Activated CD8-positive, alpha-beta memory T cell treated with anti-CD3 and anti-CD28 coated beads for 24 hours (primary cell): Measurements from ENCODE around the gene JARID2.
"Not testable (repeated sequence)": the region's sequence is repeated elsewhere in the genome, so short reads cannot be mapped to it uniquely, and the experiment has no call there.

Source experiments
- DNase-seq: peaks from one replicate; pipeline ENCODE4 v3.0.0-alpha.2; 2020

JARID2 gene

DNA sequence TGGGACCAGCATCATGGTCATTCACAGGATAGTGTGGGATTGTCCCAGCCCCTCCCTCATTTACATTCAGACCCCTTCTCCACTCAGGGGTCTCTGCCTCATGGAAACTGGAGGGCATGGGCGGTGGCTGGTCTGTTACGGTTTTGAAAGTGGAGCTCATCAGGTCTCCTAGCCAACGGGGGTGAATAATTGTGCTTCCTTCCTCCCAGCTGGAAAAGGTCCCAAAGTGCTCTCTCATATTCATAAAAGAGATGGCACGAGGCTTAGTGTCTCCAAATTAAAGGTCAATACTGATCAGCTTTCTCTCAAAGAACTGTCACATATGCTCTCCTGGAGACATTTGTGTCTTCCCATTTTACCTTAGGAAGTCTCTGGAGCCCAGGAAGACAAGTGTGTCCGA is 19.9 kb downstream of the JARID2 start:
- no peak for DNase-seq

DNA sequence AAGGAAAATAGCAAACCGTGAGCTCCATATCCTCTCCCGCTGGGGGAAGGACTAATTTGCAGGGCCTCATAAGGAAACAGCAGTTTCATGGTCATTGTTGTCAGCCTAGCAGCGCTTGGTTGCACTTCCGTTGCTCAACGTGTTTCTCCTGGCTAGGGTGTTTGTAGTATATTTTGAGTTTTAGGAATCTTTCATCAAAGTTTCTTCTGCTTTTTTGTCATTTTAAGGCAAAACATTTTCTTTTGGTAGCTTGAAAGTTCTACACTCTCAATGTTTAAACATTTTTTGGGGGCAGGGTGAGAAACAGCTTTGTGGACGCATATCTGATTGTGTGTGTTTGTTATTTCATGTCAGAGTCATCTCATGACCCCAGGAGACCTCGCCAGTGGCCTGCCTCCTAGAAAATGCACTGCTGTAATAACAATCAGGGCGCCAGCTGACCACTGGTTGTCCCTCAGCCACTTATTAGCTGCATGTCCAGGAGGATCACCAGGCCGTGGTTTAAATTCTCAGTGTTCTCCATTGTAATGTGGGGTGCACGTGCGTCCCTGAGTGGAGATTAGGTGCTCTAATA is 20.6 kb downstream of the JARID2 start:
- DNase-seq: no peak

DNA sequence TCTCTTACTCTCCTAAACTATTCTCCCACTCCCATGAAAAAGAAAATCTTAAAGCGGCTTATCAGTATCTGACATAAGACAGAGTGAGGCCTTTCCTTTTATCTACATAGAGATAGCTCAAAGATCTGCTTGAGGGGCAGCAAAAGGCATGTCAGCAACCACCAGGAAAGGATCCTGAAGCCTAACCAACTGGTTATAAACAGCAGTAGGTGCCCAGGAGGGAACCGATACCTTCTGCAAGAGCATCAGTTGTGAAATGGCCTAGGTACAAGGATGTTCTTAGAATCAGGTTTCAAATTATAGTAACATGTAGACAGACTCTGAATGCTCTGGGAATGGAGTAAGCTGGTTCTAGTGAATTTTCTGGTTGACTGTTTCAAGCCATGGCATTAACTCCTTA is 21.4 kb downstream of the JARID2 start:
- DNase-seq: no peak

DNA sequence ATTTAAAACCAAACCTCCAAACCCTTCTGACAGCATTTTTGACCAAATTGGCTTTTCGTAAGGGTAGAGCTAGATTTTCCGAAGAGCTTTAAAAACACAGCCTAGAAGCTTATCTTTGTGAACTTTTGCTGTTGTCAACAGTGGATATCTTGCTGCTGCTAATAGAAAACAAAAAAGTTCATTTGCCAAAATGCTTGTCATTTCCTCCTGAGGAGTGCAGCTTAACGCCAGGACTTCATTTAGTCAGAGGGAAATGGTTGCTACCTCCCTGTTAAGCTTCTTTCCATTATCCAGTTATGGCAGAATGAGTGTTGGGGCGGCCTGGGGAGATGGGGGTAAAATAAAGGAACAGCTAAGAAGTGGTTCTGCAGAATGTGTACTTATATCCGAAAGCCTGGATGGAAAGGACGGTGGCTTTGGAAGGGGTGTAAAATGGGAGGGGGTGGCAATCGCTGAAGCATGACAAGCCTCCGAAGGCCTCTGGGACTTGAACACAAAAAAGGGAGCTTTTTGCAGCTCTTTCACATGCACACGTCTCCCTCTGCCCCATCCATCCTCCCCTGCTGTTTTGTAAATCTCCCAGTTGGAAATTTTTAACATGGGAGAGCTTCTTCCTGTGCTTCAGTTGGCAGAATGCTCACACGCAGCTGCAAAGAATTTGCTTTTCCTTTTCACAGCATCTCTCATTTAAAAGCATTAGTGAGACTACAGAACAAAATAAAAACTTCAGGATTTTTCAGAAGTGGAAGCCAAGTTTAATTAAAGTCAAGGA is 22.5 kb downstream of the JARID2 start:
- DNase-seq: no peak

DNA sequence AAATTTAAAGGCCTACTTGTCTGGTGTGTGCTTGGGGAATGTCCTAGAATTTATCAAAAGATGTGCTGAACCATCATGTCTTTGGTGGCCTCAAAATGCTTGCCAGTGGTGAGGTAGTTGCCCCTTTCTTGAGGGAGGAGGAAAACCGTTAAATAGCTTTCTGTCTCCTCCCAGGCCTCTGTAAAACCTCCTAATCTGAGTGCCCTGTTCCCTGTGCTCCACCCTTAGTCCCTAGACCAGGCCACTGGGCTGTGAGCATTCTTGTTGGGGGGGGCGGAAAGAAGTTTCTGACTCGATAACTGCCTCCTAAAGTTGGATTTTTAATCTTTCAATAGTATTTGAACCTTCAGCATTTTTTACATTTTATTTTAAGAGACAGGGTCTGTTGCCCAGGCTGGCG is 23.1 kb downstream of the JARID2 start:
- no peak for DNase-seq

DNA sequence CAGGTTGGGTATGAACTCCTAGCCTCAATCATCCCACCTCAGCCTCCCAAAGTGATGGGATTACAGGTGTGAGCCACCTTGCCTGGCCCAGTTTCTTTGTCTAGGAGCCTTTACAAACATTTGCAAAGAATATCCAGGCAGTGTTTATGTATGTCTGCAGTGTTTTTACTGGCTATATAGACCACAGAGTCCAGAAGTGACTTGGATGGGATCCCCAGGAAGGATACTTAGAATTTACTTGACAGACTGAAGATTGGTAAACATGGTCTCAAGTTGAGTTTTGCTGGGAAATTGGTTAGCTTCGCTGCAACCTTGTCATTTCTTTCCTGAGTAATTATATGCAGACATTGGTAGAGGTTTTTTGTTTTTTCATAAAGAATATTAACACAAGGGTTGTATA is 23.8 kb downstream of the JARID2 start:
- DNase-seq: no peak

DNA sequence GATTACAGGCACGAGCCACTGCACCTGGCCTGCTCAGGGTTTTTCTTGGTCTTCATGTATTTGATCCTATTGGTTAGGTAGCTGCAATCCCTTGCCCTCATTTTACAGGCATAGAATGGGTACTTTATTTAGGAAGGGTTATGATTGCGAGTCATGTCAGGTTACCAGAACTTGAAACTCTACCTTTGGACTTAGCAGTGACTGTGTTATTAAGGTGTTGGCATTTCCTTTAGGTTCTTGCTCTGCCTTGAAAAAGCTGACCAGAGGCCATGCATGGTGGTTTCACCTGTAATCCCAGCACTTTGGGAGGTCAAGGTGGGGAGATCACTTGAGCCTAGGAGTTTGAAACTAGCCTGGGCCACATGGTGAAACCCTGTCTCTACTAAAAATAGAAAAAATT is 24.5 kb downstream of the JARID2 start:
- DNase-seq: no peak

DNA sequence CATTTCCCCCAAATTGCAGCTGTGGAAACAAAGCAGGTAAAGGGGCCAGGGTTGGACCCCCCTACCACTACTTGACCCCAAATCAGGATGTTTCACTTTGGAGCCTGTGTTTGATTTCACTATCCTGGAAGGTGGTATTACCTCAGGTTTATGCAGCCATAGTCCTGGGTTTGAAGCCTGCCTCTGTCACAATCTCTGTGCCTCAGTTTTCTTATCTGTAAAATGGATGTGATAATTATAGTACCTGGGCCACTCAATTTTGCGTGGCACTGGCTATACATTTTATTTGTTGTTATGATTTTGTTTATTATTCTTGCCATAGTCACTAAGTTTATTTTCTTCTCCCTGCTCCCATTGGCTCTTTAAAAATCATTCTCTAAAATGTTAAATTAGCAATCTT is 26.7 kb downstream of the JARID2 start:
- DNase-seq: no peak

DNA sequence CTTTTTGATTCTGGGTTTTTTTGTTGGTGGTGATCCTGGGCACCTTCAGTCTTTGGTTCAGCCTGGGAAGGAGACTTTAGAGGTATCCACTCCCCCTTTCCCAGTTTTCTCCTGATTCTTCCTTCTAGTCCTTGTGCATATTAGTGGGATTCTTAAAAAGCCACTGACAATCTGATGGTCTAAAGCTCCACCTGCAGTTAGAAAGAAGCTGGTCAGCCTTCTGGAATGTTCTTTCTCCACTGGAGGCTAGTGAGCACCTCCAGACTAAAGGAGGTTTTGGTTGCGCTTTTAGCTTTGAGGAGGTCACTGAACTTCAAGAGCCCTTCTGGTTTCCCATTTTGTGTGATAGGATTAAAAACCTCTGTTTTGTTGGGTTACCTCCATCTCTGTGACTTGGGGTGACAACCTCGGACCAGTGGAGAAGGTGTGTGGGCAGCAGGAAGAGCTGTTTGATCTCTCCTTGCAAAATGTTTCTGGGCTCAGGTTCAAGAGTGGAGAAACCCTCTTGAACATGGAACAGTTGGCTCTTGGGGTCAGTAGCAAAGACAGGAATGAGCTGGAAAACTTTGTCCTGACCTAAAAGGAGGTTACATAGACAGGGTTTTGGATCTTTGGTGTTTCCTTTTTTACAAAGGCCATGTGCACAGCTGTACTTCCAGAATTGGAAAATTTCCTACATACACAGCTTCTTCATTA is 29.0 kb downstream of the JARID2 start:
- DNase-seq: no peak

DNA sequence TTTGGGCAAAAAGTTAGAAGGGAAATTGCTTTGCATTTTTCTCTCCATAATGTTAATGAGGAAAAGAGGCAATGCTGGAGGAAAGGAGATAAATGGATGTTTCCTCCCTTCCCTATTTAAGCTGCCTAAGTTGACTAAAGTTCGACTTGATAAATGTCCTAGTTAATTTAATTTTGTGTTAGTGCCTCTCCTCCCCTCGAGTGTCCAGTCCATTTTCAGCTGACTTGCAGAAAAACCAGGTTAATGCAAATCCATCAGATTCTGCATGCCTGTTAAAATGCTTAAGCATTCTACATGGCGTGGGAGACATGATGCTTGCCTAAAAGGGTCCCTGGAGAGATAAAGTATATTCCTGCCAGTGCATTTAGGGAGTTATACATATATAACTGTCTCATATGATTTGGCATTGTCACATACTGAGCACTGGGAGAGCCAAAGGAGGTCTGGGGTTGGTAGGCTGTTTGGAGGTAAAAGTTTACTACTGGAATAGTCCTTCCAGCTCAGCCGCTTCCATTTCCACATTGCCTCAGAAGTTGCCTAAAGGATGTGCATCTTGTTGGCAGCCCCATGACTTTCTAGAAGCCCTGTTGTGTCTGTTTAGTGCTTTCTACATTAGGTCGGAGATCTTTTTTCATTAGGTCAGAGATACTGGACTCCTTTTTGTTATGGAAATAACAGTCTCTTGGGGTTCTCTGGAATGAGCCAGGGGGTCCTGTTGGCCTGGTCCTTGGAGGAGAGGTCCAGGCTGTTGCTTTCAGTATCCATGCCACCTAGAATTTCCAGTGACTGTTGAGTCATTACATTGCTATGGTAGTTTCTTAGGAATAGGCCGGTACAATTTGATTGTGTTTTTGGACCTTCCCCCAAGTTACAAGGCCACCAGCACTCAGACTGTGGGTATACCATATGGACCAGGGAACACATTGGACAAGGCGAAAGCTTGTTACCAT is 30.4 kb downstream of the JARID2 start:
- peak; percentile 32 for DNase-seq

DNA sequence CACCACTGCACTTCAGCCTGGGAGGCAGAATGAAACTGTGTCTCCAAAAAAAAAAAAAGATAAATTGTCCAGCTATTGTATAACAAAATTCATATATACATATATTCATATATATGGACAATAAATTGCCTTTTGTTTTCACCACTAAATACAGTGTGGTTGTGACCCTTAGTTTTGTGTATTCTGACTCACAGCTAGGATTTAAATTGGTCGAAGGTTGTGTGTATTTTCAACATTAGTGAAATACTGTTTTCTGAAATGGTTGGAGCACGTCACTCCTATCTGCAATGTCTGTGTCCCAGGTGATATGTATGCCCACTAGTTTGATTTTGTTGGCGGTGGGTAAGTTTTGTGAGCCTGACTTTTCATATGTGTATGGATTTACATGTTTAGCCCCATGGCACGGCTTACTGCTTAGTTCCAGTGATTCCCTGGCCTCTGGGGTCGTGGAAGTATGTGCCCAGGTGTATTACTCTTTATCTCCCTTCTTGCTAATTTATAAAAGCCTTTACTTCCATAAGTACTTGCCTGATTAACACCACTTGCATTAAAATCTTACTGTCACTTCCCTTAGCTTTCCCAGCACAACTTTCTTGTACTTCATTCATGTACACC is 33.3 kb downstream of the JARID2 start:
- DNase-seq: no peak

DNA sequence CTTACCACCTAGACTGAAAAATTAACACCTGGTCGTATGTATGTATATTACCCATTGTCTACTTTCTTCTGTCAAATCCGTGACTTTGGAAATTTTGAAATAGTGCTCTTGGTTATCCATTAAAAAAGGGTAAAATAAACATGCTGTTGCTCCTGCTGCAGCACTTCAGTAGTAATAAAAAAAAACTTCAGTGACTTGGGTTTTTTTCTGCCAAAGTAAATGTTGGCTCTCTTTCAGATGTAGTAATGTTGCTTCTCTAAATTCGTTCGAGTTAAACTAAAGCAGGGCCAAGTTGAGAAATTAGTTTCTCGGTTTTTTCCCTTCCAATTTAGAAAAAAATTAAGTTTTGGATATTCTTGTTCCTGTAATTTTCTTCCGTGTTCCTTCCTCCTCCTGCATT is 34.2 kb downstream of the JARID2 start:
- DNase-seq: no peak

DNA sequence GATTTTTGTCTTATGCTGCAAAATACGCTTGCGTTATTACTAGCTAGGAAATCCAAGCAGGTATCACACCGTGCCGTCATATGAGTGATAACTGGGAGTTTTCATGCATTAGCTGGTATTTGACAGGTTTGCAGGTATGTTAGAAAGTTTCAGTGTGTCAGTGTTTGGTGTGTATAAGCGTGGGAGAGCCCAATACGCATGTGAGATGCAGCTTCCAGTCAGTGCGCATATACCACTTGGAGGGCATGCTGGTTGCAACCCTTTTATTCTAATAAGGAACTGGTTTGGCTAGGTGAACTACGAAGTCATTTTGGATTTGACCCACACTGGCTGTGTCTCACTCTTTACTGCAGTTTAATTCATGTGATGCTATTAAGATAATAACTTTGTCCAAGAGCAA is 35.1 kb downstream of the JARID2 start:
- no peak for DNase-seq

DNA sequence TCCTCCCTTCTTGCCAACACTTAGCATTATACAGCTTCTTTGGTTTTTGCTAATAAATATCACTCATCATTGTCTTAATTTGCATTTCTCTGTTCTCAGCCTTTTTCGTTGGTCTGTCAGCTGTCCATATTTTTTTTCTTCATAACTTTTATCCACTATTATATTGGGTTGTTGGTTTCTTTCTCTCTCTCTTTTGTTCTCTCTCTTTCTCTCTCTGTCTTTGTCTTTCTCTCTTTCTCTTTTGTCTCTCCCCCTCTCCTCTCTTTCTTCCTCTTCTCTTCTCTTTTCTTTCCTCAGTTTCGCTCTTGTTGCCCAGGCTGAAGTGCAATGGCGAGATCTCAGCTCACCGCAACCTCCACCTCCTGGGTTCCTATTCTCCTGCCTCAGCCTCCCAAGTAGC is 36.5 kb downstream of the JARID2 start:
- DNase-seq: peak; percentile 15

DNA sequence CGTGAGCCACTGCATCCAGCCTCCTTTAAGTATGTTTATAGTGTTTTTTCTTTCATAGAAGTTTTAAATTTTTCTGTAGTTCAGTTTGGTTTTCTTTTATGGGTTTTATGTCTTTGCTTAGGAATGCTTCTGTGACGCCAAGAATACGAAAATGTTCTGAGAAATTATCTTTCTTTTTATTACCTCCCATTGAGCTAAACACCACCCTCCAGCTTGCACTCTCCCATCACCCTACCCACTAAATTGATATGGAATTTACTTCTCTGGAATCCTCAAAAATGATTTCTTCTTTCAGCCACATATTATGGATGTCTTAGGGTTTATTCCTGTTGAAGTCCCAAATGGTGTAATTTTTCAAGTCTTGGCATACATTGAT is 38.1 kb downstream of the JARID2 start:
- DNase-seq: no peak

DNA sequence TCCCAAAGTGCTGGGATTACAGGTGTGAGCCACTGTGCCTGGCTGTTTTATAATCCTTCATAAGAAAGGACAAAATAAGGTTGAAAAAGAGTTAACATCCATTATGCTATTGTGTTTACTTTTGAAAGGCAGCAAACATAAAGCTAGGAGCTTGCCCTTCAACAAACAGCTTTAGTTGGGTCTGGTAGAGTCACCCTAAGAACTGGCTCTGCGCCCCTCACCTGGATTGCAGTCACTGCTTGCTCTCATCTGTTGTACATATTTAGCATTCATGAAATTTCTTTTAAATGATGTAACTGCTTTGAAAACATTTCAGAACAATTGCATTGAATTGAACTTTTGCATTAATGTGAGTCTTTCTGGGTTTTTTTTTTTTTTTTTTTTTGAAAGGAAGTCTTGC is 38.9 kb downstream of the JARID2 start:
- no peak for DNase-seq

DNA sequence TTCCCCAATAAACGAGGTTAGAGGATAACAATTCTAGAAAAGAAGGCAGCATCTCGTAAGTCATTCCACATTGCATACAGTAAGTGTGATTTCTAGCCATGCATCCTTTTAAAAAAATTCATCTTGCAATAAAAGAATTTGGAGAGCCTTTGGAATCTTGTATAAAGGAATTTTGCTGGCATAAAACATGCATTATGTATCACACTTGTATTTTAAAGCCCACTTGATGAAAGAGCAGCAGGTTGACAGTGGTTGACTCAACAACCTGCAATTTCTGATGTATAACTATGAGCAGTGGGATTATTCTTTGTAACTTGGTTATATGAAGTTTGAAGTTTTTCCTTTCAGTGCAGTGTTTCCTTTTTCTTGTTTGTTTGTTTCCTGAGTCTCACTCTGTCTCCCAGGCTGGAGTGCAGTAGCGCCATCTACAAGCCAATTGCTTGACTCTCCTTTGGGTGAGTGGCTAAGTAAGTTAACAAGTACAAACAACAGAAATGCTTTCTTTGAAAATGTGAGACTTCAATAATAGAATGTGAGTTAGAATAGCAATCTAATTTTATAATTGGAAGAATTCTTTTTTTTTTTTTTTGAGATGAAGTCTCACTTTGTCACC is 39.9 kb downstream of the JARID2 start:
- no peak for DNase-seq

DNA sequence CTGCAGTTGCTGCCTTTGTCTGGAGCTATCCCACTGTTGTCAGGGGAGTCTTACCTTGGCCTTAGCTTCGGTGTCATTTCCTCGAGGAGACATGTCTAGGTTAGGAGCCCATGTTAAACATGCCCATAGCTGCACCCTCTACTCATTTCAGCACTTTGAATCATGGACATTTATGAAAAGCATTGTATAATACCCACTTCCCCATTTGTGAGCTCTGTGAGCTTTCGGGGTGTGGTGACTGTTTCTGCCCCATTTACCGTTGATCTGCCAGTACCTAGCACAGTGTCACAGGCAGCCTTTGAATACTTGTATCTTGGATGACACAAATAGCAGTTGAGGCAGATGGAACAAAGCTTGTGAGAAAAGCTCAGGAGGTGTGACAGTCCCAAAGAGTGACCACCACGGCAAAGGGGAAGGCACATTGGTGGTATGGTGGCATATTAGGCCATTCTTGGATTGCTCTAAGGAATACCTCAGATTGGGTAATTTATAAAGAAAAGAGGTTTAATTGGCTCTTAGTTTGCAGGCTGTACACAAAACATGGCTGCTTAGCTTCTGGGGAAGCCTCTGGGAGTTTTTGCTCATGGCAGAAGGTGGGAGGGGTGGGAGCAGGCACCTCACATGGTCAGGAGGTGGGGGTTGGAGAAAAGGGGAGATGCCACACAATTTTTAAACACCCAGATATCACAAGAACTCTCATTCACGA is 42.0 kb downstream of the JARID2 start:
- no peak for DNase-seq

DNA sequence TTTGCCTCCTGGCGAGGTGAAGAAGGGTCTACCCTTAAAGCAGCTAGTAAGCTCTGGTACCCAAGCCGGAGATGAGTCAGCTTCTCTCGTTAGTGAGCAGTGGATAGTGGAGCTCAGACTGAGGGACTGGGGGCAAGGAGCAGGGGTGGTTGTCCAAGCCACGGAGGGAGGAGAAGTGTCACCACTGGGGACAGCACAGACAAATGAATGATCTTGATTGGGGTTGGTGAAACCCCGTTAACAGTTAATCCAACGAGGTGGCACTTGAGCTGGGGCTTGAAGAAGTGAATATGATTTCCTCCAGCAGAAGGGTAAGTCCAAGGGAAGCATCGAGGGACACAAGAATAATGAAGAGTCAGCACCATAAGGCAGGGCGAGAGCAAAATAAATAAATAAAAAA is 43.0 kb downstream of the JARID2 start:
- no peak for DNase-seq

DNA sequence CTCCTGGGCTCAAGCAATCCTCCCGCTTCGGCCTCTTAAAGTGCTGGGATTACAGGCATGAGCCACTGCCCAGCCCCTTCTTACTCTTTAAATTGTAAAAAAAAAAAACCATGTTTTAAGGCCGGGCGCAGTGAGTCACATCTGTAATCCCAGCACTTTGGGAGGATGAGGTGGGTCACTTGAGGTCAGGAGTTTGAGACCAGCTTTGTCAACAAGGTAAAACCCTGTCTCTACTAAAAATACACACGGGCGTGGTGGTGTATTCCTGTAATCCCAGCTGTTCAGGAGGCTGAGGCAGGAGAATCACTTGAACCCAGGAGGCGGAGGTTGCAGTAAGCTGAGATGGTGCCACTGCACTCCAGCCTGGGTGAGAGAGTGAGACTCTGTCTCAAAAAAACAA is 43.6 kb downstream of the JARID2 start:
- DNase-seq: not testable (repeated sequence)

DNA sequence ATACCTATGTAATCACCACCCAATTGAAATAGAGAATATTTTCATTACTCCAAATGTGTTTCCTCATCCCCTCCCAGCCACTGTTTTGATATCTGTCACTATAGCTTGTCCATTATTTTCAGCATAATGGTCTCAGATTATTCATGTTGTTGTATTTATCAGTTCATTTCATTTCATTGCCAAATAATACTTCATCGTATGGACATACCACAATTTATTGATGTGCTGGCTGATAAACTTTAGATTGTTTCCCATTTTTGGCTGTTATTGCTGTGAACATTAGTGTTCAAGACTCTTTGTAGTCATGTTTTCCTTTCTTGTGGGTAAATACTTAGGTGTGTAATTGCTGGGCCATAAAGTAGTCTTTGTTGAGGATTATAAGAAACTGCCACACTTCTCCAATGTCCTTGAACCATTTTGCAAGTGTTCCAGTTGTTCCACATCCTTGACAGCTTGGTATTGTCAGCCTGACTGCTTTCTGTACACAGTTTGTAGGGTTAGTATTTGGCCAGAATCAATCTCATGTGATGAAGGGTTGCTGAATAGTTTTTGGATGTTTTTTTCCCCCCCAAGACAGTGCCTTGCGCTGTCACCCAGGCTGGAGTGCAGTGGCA is 44.3 kb downstream of the JARID2 start:
- no peak for DNase-seq
